NCI-H82 treated with DMSO at 0.1 percent for 48 hours (cell line): Measurements from ENCODE around the gene KCNJ12.

Source experiments
- DNase-seq: peaks from one replicate; lab custom pipeline; 2025; ENCODE audit not compliant: unreplicated experiment; lab: John Stamatoyannopoulos, UW

The KCNJ12 gene

GRCh38 chr17:21463779-21464407 lies 87.7 kb downstream of the KCNJ12 start:
- no peak for DNase-seq

GRCh38 chr17:21464611-21465021 lies 88.5 kb downstream of the KCNJ12 start:
- no peak for DNase-seq

DNA sequence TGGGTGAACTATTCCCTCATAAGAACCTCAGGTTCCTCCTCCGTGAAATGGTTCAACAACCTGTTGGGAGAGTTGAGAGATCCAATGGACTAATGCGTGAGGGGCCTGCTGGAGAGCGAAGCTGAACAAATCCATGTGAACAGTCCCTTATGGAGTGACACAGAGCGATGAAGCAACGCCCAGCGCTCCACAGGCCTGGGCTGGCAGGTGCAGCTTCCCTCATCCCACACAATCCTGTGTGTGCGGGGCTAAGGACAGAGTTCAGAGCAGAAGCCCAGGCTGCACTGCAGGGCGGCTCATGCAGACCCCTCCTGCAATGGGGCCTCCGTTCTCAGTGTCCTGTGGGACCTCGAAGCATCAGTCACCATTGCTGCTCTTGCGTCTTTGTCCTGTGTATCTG lies 90.4 kb downstream of the KCNJ12 start:
- no peak for DNase-seq

GRCh38 chr17:21467196-21467595 lies 91.0 kb downstream of the KCNJ12 start:
- DNase-seq: no peak

DNA sequence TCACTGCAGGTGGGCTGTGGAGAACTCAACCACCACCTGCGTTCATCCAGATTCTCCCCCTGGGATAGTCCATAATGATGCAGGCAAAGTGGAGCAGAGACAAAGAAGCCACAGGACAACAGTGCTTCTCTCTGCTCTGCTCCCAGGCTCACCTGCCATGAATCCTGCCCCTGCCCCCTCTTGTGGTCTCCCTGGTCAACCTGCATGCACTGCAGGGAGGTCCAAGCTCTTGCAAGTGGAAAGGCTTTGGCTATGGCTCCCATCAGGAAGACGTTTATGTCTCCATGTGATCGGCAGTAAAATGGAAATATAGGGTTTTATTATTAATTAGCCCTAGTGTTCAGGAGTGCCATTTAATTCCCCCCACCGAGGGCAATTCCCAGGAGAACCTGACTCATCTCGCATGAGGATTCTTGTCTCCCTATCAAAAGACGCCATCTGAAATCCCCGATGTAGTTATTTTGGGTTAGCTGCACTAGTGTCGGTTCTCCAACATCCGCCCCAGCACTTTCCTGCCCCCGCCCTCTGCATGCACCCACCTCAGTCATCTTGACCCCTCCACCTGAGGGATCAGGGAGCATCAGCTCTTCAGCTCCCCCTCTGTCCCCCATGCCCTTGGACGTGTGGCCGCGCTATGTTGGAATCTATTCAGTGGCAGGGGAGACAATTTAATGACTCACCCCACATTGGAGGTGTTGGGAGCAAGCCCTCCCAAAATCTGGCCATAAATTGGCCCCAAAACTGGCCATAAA lies 91.8 kb downstream of the KCNJ12 start:
- DNase-seq: no peak
